T-helper 2 cell (primary cell): ENCODE results near the gene ABCA13.
"Not testable (repeated sequence)": the region's sequence is repeated elsewhere in the genome, so short reads cannot be mapped to it uniquely, and the experiment has no call there.

ENCODE experiments used
- DNase-seq, 5 experiments: peaks; one replicate each; pipeline versions ENCODE4 v3.0.0 to v3.0.0-alpha.2; 2012 to 2022
- total RNA-seq, 2 donors: gene quantifications; one replicate each; lab custom pipeline; 2026; lab: John Stamatoyannopoulos, UW

The ABCA13 gene, protein sequence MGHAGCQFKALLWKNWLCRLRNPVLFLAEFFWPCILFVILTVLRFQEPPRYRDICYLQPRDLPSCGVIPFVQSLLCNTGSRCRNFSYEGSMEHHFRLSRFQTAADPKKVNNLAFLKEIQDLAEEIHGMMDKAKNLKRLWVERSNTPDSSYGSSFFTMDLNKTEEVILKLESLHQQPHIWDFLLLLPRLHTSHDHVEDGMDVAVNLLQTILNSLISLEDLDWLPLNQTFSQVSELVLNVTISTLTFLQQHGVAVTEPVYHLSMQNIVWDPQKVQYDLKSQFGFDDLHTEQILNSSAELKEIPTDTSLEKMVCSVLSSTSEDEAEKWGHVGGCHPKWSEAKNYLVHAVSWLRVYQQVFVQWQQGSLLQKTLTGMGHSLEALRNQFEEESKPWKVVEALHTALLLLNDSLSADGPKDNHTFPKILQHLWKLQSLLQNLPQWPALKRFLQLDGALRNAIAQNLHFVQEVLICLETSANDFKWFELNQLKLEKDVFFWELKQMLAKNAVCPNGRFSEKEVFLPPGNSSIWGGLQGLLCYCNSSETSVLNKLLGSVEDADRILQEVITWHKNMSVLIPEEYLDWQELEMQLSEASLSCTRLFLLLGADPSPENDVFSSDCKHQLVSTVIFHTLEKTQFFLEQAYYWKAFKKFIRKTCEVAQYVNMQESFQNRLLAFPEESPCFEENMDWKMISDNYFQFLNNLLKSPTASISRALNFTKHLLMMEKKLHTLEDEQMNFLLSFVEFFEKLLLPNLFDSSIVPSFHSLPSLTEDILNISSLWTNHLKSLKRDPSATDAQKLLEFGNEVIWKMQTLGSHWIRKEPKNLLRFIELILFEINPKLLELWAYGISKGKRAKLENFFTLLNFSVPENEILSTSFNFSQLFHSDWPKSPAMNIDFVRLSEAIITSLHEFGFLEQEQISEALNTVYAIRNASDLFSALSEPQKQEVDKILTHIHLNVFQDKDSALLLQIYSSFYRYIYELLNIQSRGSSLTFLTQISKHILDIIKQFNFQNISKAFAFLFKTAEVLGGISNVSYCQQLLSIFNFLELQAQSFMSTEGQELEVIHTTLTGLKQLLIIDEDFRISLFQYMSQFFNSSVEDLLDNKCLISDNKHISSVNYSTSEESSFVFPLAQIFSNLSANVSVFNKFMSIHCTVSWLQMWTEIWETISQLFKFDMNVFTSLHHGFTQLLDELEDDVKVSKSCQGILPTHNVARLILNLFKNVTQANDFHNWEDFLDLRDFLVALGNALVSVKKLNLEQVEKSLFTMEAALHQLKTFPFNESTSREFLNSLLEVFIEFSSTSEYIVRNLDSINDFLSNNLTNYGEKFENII (N-terminal part only)
- 0 to 0.13 reads per million in 2 donors for total RNA-seq

DNA sequence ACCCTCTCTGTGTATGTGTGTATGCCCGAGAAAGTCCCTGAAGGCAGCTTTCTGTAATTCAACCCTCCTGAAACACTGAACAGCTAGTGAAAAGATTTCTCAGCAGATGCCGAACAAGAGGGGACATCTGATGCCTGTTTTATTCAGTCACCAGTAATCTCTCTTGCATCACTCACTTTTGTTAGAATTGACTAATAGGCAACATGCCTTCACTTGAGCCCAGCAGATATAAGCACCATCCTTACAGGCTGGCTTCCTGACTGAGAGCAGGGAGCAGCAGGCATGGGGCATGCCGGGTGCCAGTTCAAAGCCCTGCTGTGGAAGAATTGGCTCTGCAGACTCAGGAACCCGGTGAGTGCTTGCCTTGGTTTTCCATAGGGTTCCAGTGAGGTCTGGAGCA lies at the start of gene ABCA13:
Gene ABCA13 (plus strand): TSS at position 257 of the 400 bp plus-strand sequence. CDS start 26 bp downstream, at position 283.
- DNase-seq: no peak

DNA sequence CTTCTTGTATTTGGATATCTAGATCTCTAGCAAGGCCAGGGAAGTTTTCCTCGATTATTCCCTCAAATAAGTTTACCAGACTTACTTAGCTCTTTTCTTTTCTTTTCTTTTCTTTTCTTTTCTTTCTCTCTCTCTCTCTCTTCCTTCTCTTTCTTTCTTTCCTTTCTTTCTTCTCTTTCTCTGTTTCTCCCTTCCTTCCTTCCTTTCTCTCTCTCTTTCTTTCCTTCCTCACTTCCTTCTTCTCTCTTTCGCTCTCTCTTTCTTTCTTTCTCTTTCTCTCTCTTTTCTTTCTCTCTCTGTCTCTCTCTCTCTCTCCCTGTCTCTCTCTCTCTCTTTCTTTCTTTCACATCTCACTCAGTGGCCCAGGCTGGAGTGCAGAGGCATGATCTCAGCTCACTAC lies 45.2 kb upstream of the ABCA13 start:
- no peak for DNase-seq

DNA sequence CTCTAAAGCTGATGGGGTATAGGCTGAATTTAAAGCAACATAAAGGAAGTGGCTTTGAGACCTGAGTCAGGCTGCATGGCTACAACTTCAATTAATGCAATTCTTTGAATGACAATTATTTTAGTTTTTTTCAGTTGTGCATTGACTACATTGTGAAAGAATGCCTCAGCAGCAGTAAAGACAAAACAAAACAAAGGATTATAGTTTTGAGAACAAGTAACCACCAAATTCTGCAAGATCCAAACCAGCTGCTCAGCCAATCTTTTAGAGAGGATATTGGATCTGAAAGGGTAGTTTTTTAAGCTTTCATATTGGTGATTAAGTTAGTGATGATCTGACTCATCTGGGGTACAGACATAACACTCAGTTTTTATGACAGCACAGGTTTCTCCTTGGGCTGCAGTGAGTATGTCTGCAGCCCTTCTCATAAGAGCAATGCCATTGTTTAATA lies 40.6 kb upstream of the ABCA13 start:
- peak in 1 of 5 experiments; percentile 63 for DNase-seq

DNA sequence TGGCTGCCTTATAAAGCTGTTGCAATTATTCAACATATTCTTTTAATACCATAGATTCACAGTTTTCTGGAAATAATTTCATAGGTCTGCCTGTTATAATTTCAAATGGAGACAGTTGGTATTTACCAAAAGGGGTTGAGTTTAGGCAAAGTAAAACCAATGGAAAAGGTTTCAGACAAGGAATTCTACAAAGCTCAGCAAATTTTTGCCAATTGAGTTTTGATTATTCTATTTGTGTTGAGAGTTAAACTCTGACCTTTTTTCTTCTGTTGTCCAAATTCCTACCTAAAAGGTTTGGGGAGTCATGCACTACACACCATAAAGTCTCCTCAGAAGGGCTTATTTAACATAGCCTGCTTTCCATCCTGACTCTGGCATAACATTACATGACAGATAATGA lies 38.5 kb upstream of the ABCA13 start:
- DNase-seq: no peak

DNA sequence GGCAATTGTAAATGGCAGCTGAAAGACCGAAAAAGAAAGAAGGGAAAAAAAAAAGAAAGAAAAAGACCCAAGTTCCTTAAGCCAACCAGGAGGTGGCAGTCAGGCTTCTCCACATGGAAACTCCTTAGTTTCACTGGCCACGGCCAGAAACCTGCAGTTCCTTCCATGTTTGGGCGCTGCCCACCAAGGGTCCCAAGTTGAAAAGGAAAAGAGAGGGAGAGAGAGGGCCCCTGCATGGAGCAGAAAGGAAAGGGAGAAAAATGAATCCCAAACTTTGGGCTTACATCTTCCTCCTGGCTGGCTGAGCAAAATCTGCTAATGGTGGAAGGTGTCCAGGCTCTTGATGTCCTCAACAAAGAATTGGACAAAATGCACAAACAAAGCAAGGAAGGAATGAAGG lies 31.8 kb upstream of the ABCA13 start:
- DNase-seq: no peak

DNA sequence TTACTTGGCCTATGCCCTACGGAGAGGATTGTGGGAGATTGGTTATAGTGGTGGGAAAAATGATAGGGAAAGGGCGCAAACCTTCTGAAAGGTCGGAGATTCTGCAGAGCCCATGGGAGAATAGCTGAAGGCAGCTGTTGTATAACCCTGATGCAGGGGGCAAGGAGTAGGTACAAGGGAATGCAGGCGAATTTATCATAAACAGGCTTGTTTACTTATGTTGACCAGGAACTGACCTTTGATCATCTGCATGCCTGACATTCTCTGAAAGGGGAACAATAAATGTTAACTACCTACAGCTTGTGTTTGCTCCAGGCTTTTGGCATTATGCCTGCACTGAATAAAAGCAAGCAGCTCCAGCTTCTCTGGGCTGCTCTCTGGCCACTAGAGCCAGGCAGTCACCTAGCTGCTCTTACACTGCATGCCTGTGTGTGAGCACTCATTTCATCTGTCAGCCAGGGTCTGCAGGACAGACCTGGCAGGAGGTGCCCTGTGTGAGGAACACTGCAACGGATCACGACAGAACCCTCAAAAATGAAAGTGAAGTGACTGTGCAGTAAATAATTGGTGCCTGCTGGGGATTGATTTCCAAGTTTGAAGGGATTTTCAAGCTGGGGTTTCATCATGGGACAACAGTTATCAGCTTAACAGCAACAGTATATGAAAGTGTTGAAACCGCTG lies 31.1 kb upstream of the ABCA13 start:
- DNase-seq: no peak

DNA sequence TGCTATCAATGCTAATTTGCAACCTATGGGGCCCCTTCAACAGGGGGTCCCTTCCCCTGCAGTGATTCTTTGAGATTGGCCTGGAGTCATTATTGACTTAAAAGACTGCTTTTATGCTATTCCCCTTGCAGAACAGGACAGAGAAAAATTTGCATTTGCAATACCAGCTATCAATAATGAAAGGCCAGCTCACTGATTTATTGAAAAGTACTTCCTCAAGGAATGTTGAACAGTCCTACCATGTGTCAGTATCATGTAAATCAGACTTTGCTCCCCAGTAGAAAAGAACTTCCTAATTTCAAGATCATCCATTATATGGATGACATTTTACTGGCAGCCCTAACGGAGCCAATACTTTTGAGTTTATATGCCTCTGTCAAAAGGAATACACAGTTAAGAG lies 29.7 kb upstream of the ABCA13 start:
- DNase-seq: no peak

DNA sequence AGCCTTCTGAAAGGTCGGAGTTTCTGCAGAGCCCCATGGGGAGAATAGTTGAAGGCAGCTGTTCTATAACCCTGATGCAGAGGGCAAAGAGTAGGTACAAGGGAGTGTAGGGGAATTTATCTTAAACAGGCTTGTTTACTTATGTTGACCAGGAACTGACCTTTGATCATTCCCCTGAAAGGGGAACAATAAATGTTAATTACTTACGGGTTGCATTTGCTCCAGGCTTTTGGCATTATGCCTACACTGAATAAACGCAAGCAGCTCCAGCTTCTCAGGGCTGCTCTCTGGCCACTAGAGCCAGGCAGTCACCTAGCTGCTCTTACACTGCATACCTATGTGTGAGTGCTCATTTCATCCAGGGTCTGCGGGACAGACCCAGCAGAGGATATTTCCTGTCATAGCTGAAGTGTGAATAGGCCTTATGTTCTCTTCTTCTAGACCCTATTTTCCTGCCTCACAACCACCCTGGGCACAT lies 26.9 kb upstream of the ABCA13 start:
- no peak for DNase-seq

DNA sequence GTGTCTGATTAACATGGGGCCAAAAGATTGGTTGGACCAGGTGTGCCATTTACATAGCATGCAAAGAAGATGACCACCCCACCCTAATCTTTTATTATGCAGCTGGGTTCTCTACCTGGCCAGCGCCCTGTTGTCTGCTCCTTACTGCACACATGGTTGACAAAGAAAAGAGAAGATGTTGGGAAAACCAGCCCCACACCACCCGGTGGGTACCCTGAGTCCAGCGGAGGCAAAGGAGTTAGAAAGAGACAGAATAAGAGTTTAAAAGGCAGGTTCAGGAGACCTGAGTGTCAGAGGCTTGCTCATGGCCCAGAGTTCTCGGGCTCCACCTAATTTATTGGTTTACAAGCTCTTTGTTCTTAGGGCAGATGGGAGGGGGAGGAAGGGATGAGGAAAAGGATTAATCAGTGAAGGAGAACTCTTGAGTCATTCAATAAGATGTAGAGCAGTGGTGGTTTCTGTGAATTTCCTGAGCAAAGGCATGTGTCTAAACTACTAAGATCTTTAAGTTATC lies 24.1 kb upstream of the ABCA13 start:
- no peak for DNase-seq

DNA sequence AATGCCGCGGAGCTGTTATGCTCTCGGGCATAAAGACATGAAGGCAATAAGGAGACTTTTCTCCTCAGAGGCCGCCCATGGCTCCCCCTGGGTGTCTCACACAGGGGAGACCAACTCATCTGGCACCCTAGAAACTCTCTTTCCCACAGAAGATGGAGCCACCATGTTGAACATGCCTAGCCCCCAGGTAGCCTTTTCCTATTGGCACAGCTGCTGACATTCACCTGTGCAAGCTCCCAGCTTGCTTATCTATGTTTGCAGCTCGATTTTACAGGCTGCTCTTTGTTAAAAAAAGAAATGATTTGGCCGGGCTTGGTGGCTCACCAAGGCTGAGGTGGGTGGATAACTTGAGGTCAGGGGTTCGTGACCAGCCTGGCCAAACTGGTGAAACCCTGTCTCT lies 23.6 kb upstream of the ABCA13 start:
- not testable (repeated sequence) for DNase-seq

DNA sequence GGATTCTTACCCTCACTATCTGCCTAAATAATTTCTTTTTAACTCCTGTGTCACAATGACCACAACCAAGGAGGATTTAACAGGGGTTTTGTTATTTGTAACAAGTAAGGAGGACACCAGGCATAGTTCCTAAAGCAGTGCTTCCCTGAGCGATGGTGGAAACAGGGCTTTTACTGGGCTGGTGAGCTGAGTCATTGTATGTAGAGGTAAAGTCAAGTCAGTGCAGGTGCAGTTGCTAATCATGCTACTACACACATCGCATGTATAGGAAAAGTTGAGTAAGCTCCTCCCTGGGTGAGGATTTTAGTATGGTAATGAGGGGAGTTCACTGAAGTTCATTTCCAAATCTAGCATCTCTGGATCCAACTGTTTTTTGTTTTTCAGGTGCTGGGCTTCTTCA lies 22.9 kb upstream of the ABCA13 start:
- DNase-seq: no peak

DNA sequence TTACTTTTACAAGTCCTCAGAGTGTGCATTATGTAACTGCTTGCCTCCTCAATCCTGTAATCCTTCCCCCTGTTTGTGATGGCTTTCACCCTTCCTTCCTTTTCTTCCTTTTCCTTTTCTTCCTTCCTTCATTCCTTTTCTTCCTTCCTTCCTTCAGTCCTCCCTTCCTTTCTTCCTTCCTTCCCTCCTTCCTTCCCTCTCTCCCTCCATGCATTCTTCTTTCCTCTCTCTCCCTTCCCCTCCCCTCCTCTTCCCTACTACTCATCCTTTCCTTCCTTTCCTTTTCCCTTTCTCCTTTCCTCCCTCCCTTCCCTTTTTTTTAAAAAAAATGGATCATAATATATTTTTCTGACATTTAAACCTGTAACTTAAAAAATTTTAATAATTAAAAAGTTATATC lies 22.2 kb upstream of the ABCA13 start:
- DNase-seq: no peak

DNA sequence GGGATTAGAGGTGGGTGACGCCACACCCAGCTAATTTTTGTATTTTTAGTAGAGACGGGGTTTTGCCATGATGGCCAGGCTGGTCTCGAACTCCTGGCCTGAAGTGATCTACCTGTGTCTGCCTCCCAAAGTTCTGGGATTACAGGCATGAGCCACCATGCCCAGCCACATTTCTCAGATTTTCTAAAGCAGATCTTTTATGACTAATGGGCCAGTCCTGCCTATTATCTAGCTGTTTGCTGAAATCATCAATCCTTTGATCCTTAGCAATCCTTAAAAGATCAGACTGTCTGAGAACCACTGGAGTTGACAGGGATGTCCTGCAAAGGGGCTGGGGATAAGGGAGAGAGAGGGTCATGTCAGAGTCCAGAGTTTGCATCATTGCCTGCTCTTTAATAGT lies 21.2 kb upstream of the ABCA13 start:
- DNase-seq: no peak

DNA sequence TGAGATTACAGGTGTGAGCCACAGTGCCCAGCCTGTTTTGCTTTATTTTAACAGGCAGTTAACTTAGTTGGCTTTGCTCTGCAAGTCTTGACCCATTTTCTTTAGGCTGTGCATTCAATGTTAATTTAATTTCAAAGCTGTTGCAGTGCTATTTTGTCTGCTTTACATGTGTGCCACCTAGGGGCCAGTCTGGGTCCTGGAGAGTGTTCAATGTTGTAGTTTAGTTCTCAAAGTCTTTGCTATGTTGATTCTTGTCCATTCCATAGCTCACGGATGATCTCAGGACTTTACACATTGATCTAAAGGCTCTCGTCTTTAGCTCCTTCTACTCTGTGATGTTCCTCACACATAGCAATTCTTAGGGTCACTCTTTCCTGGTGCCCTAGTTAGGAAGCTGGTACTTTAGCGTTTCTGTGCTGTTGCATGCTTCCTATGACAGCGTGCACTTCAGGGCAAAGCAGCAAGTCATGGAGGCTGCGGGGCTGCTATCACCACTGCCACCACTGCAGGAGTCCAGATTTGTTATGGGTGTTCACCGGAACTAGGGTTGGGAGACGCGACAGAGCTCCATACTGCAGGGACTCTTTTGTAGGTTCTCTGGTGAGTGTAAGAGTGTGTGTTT lies 16.4 kb upstream of the ABCA13 start:
- DNase-seq: peak in 3 of 5 experiments; percentile 7 to 34 (median 8)

DNA sequence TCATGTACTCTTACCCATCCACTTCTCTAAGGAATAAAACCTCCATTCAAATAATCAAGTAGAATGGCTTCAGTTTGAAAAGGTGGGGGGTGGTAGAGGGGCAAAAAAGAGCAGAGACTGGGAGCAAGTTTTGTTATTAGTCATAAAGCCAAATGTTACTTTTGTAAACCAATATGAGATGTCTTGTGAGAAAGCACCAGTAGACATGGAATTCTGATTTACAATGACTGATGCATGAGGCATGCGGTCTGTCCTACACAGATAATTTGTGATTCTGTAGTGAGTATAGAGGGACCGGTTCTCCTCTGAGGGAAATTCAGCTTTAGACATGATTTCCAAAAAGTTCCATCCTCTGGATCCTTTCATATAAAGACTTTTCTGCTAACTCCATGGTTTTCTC lies 12.9 kb upstream of the ABCA13 start:
- DNase-seq: no peak

DNA sequence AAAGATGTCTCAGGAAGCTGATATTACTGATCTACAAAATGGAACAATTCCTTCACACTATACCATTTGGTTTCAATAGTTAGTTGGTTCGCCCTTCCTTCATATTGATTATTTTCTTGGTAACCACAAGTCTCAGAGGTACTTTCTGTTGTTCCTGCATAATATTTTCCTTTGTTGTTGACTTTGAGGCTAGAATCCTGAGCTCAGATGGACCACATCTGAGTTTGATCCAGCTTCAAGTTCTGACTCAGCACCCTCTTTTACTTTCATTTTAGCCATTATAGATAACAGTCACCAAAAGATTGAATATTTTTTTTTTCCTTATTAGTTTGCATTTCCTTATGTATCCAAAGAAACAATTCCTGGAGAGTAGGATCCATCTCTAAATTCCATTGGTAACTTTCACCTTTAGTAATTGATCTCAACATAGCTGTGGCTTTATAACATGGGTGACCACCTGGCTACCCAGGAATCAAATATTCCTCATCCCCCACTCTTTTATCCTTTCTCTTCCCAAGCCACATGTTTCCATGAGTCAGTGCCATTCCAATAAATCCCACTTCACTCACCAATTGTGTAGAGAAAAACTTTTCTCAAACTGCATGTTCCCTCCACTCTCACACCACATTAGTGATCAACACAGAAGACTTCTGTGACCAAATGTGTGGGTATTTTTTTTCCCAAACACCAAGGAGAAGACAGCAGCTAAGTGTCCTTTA lies 9.7 kb upstream of the ABCA13 start:
- peak in 1 of 5 experiments; percentile 9 for DNase-seq

DNA sequence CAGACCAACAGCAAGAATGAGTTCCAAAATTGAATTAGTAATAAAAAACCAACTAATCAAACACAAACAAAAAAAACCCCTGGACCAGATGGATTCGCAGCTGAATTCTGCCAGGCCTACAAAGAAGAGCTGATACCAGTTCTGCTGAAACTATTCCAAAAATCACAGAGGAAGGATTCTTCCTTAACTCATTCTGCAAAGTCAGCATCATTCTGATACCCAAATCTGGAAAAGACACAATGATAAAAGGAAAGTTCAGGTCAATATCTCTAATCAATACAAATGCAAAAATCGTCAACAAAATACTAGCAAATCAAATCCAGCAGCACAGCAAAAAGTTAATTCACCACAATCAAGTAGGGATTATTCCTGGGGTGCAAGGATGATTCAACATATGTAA lies 6.1 kb upstream of the ABCA13 start:
- DNase-seq: no peak

DNA sequence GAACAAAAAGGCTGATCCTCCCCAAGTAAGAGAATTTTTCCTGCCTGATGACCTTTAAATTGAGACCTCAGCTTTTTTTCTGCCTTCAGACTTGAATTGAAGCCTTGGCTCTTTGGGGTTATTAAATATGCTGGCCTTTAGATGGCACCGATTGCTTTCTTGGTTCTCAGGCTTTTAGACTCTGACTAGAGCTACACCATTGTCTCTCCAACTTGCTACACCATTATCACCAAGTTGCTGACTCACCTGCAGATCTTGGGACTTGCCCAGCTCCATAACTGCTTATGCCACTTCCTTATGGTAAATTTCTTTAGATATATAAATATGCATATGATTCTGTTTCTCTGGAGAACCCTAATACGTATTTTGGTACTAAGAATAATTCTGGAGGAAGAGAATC lies 3.1 kb upstream of the ABCA13 start:
- DNase-seq: no peak

DNA sequence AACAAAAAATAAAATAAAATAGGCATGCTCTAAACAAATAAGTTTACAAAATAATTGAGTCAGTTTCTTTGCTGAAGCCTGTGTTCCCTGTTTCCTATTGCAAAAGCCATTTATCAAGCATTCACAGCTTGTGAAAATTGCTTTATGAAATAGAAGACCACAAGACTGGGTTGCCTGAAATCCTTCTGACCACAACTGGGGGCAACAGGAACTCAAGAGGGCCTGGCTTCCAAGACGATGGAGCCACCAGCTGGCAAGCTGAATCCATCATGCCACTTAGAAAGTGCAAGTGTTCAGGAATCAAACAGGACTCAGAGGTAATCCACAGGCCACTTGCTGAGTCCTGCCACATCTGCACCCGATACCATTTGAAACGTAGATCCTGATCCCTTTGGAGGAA lies 752 bp upstream of the ABCA13 start:
- DNase-seq: no peak

DNA sequence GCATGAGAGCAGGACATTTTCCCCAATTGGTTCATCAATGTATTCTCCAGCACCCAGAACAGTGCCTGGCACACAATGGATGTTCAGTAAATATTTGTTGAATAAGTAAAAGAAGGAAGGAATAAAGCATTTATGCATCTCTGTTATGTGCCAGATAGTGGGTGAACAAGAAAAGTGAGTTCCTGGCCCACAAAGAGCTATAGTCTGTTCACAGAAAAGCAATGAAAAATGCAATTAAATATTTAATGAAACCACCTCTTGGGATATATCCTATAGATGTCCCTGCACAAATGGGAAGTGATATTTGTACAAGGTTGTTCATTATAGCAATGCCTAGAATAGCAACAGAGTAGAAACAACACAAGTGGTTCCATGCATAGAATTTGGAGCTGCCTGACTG lies 2.1 kb downstream of the ABCA13 start:
- DNase-seq: no peak
